Left ventricle myocardium superior (tissue), 1 donor: Measurements from ENCODE around the gene DDIT4. TPM values are rescaled to one million over a fixed set of nuclear protein-coding genes. Genes with fewer than 3 reads are reported as not detected.
"Not testable (repeated sequence)": the region's sequence is repeated elsewhere in the genome, so short reads cannot be mapped to it uniquely, and the experiment has no call there.

Source experiments
- ATAC-seq: fragments of 200-7000 bp; cut with Tn5 transposase; one replicate; pipeline ENCODE4 v1.9.1; 2020; ENCODE audit warnings: mild to moderate bottlenecking, moderate library complexity
- DNase-seq: peaks from one replicate; pipeline ENCODE4 v3.0.0-alpha.2; 2020
- intact Hi-C: fragments of 100-400 bp; cut with micrococcal nuclease; formaldehyde crosslinking; loops from one replicate; pipeline ENCODE4 v1.11.0; 2022
- total RNA-seq: library from RNA; stranded (reverse); fragmentation: NEBNext Ultra II Directional; extraction: Animal tissue kit (Norgen Biotek cat#: 25700); gene quantifications from one replicate; pipeline ENCODE4 v1.2.1, GENCODE V29; 2021
- donor health status: DM: no; HTN: yes; CAD: no; lungs with severe emphysema.

Gene DDIT4
- total RNA-seq, 1 donor from 2014 or later: 64.2 TPM

GRCh38 chr10:72245949-72246525, 27.7 kb upstream of the DDIT4 start:
- DNase-seq (no peak), ATAC-seq (no peak)

GRCh38 chr10:72248468-72249151, 25.1 kb upstream of the DDIT4 start:
- intact Hi-C loops: no loop called here
- DNase-seq: peak; percentile 89
- peak; percentile 88 for ATAC-seq

More at GRCh38 chr10:72245949-72246525, 27.7 kb upstream of the DDIT4 start:
- intact Hi-C loops: no loop called here

DNA sequence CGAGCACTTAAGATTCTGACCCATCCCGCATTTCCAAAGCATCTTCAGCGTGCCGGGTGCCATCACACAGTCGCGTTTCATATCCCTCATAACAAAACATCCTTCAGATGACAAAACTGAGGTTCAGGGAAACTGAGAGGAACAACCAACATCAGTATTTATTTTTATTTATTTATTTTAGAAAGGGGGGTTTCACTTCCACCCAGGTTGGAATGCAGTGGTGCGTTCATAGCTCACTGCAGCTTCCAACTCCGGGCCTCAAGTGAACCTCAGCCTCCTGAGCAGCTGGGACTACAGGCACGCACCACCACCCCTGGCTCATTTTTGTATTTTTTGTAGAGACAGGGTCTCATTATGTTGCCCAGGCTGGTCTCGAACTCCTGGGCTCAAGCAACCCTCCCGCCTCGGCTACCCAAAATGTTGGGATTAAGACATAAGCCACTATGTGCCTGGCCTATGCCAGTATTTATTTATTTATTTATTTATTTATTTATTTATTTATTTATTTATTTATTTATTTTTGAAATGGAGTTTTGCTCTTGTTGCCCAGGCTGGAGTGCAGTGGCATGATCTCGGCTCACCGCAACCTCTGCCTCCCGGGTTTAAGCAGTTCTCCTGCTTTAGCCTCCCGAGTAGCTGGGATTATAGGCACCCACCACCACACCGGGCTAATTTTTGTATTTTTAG, 24.4 kb upstream of the DDIT4 start:
- intact Hi-C loops, DNase-seq, ATAC-seq: not testable (repeated sequence)

DNA sequence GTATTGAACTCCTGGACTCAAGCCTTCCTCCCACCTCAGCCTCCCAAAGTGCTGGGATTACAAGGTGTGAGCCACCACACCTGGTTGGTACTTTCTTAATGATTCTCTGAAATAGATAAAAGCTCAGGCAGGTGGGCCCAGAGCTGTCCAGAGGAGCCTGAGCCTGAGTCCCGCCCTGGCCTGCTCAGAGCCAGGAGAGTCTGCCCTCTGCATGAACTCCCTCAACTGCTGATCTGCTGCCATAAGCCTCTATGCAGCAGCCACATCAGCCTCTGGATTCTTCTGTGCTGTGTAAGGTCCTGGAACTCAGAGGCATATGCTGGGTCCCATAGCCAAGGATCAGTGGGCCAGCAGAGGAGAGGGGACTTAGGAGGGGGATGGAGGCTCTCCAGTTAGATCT, 23.1 kb upstream of the DDIT4 start:
- ATAC-seq (peak; percentile 31), DNase-seq (peak; percentile 80)
- intact Hi-C loops: no loop called here

- no peak for ATAC-seq
- intact Hi-C loops: no loop called here
- no peak for DNase-seq
Measured at GRCh38 chr10:72251635-72252034, 22.1 kb upstream of the DDIT4 start.

GRCh38 chr10:72252972-72253371, 20.8 kb upstream of the DDIT4 start:
- intact Hi-C loops: no loop called here
- DNase-seq: no peak

GRCh38 chr10:72253578-72253977, 20.1 kb upstream of the DDIT4 start:
- intact Hi-C loops: no loop called here
- DNase-seq (no peak), ATAC-seq (no peak)

More at GRCh38 chr10:72252972-72253371, 20.8 kb upstream of the DDIT4 start:
- no peak for ATAC-seq

GRCh38 chr10:72254813-72255568, 18.7 kb upstream of the DDIT4 start:
- peak; percentile 91 for ATAC-seq
- intact Hi-C loops: no loop called here
- peak; percentile 95 for DNase-seq

DNA sequence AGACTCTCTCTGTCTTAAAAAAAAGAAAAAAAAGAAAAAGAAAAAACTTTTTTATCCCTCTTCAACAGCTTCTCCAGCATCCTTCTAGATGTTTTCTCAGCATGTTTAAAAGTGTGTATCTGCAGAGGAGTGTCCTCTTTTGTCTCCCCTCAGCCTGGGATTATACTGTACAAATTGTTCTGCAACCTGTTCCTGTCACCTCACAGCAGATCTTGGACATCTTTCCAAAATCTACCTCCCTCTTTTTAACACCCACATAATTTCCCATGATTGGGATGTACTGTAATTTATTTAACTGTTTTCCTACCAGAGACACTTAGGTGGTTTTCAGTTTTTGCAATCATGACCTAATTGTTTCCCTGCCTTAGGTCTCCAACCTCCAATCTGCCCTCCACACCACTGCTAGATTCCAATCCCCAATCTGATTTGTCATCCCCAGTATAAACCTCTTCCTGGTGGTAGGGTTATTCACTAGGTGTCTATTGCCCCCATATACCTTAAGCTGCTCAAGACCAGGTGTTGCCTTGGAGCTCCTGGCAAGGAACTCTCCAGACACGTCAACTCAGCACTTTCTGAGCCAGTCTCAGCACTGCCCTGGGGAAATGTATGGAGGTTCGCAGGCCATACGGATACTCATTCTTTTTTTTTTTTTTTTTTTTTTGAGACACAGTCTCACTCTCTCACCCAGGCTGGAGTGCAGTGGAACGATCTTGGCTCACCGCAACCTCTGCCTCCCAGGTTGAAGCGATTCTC, 17.6 kb upstream of the DDIT4 start:
- DNase-seq (no peak), ATAC-seq (no peak)
- intact Hi-C loops: no loop called here

- ATAC-seq: no peak
- intact Hi-C loops: no loop called here
- DNase-seq: no peak
Measured at GRCh38 chr10:72257051-72257892, 16.5 kb upstream of the DDIT4 start.

DNA sequence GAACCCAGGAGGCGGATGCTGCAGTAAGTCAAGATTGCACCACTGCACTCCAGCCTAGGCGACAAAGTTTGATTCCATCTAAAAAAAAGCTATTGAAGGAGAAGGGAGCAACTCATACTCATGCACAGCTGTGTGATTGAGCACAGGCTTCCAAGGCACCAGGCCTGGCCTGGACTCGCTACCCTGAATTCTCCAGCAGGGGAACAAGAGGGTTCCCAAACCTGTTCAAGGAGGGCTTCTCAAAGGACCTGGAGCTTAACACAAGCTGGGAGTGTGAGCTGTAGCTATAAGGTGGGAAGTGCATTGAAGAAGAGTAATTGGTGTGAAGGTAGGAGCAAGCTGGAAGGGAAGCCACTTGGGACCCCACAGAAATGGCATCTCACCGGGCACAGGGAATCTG, 15.1 kb upstream of the DDIT4 start:
- no peak for ATAC-seq
- intact Hi-C loops: no loop called here
- no peak for DNase-seq

DNA sequence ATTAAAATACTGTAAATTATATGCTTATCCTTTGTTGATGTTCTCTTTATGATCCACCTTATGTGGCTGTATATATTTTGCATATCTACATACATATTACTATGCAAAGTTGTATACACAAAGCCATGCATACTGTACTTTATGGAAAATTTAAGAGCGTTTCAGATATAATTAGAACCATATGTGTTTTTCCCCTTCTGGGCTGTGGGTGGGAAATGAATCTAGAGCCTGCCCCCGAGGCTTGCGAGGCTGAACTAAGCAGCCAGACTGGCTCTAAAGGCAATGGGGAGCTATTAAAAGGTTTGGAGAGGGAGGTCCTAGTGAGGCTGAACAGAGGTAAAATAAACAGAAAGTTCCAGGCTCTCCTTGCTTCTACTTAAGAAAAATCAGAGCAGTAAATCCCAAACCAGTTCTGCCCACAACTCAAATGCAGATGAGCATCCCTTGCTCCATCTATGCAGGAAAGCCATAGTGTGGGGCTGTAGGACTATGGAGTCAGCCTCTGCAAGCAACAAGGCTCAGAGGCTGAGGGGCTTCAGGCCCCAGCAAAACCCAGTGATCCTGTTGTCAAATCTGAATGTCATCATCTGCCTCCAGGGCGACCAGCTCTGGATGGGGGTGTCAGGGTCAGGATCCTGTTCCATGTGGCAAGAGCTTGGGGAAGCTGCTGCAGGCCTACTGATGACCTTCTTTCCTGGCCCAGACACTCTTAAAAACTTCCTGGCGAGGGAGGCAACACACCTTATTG, 14.1 kb upstream of the DDIT4 start:
- ATAC-seq (no peak), DNase-seq (no peak)
- intact Hi-C loops: no loop called here

DNA sequence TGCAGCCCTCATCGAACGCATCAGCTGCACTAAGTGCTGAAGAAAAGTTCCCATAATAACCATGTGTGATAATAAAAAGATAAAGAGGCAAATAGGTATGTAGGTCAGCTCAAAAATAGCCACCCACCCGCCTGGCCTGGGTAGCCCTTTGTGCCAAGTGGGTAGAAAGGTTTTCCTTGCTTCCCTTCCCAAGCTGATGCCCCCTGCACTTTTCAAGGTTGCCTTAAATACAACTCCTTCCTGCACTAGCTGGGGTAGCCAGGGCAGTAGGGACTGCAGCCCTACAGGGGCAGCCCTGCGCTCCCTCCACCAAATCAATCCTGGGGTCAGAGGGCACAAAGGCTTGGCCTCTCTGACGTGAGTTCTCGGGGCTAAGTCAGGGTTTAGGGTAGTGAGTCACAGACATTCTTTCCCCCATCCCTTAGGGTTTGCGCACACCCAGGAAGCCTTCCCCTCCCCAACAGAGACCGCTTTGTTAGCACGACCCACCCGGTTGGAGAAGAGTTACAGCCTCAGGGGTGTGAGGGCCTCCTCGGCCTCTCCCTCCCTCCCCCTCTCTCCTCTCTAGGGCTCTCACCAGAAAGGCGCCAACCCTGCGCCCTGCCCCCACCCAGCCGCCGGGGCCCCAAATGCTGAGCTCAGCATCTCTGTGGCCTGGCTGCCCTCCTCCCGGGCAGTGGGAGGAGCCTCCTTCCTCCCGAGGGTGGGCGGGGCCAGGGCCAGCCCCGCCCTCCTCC, 13.3 kb upstream of the DDIT4 start:
- intact Hi-C loops: no loop called here
- peak; percentile 87 for ATAC-seq

DNA sequence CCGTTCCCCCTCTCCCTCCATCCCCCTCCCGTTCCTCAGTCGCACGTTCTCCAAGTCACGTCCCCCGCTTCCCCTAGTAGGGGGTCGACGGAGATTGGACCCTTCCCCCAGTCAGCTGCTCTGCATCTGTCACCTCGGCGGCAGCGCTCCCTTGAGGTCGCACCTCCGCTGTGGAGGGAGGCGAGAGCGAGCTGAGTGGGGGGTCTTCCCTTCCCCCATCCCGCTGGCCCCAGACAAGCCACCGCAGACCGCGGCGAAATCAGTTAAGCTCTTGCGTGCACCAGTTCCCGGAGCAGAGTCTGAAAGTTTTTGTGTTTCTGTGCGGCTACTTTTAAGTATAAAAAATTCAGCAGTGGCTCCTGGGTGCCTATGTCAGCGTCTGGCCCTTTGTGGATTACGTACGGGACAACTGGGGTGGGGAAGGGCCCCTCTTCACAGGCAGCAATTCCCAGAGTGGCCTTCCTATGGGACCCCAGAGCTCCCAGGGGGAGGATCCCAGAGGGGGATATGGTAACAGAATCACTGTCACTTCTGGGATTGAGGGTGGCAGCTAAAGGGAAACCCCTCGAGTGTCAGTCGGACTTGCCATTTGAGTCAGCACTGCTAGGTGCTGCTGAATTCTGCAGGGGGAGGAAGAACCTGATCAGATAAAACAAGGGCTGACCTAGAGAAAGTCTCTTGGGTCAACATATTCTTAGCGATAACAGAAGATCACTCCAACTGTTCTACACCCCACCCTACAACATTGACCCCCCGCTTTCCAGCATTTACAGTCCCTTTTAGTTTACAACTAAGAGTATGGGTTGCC, 12.5 kb upstream of the DDIT4 start:
- DNase-seq: no peak
- peak; percentile 1 for ATAC-seq
- intact Hi-C loops: no loop called here

More for the DNA sequence above, 13.3 kb upstream of the DDIT4 start:
- DNase-seq: peak; percentile 92

- DNase-seq (no peak), ATAC-seq (no peak)
- intact Hi-C loops: no loop called here
Measured at GRCh38 chr10:72261784-72262404, 11.8 kb upstream of the DDIT4 start.
